Stimulated activated CD8-positive, alpha-beta memory T cell treated with anti-CD3 and anti-CD28 coated beads, Interleukin-4, amount 100 ng/mL, for 1 hour (primary cell): Measurements from ENCODE around the gene HDAC4.

Experiments
- DNase-seq, 2 donors: peaks; one replicate each; pipeline ENCODE4 v3.0.0-alpha.2; 2020; ENCODE audit warnings: low read depth in 2 of 2, low spot score in 1 of 2

HDAC4 gene

DNA sequence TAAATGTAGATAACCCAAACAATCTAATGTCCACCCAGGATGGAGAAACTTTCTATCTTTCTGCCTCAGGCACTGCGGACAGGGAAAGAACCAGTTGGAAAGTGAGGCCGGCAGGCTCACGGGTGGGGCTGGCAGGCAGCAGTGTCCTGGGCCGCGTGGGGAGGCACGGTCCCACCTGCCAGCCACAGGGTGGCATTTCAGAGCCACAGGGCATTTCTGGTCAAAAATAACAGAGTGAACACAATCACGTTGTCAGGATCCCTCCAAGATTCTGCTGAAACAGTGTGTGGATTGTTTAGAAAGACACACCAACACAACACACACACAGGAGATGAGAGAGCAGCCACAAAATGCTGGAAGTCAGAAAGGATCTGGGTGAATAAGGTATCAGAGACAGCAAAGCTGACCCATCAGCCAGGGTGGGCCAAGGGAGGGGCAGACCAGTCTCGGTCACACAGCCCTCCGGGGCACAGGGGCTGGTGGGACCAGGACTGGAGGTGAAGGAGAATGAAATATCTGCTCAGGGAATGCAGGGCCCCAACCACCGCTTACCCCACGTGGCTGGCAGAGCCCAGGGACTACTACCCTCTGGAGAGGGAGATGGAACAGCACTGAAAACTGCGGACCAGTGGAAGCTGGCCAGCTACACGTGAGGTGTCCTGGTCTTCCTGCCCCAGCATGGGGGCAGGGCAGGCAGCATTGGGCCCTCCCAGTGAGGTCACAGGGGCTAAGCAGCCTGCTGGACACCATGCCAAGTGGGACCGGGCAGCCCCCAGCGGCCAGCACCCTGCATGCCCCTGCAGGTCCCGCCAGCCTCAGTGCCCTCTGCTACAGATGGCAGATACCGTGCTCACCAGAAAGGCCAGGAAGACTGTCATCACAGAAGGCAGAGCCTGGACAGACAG is 173.9 kb downstream of the HDAC4 start:
- no peak for DNase-seq

DNA sequence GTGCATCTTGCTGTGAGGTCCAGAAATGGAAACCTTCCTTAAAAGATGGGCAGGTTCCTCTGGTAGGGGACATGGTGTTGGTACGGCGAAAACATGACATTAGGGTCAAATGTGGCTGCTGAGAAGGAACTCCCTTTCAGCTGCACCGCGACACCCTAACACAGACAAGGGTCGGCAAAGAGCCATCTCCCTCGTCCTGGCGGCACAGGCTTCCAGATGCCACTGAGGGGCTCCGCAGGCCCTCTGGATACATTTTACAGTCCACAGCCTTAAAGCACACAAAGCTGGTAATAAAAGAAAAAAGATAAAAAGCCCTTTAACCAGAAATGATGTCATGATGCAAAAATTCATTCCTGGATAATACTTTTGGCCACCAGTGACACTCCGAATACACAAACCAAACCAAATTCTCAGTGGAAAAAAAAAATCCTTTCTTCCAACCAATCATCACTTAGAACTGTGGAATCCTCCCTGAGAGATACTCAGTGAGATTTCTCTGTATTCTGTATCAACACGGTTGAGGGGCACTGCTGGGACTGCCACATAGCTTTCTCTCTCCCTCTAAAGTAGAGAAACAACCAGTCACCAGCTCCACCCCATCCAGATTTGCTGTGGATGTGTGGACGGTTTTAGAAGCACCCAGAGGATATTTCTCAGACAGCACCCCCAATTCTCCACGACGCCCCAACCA is 174.8 kb downstream of the HDAC4 start:
- no peak for DNase-seq

DNA sequence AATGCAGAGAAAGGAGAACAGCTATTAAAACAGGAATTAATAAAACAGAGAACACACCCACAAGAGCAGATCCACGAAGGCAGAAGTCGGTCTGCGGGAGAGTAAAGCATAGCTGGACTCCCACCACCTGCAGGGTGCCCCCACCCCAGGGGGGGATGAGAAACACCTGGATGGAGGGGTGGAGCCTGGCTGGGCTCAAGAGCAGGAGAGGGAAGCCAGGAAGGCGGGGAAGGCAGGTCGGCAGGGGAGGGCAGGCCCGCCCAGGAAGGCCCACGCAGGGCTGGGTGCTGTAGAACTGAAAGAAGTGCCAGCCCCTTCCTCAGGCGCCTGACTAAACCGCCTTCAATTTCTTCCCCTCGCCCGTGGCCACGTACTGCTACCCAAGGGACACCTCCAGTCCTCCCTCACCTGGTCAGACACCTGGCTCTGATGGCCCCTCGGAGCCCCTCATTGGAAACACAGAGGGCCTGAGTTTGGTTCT is 175.4 kb downstream of the HDAC4 start:
- DNase-seq = no peak

DNA sequence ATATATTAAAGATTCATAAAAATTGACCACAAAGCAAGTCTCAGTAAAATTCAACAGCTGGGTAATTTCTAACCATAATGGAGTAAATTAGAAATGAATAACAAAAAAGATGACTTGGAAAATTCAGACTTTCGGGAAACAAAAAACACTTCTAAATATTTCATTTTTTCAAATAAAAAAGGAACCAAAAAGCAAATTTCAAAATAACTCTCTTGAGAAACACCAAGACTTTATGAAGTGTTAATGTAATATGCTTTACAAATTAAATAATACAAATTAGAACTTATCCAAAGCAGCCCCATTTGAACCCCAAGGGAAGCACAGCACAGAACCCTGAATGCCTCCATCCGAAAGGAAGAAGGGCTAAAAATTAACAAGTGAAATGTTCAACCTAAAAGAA is 175.9 kb downstream of the HDAC4 start:
- DNase-seq = no peak

DNA sequence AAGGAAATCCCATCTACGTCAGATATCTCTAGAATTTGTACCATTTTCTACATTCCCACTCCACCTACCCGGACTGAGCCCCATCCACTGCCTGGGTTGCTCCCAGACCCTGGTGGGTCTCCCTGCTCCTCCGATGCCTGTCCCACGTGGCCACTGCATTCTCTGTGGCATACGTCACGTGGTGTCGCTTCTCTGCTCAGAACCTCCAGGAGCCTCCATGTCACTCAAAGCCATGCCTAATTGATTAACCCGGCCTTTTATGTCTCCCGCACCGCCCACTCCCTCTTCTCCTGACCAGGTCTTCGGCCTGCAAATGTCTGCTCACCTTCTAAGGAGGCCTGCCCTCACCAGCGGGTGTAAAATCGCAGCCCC is 176.6 kb downstream of the HDAC4 start:
- no peak for DNase-seq

DNA sequence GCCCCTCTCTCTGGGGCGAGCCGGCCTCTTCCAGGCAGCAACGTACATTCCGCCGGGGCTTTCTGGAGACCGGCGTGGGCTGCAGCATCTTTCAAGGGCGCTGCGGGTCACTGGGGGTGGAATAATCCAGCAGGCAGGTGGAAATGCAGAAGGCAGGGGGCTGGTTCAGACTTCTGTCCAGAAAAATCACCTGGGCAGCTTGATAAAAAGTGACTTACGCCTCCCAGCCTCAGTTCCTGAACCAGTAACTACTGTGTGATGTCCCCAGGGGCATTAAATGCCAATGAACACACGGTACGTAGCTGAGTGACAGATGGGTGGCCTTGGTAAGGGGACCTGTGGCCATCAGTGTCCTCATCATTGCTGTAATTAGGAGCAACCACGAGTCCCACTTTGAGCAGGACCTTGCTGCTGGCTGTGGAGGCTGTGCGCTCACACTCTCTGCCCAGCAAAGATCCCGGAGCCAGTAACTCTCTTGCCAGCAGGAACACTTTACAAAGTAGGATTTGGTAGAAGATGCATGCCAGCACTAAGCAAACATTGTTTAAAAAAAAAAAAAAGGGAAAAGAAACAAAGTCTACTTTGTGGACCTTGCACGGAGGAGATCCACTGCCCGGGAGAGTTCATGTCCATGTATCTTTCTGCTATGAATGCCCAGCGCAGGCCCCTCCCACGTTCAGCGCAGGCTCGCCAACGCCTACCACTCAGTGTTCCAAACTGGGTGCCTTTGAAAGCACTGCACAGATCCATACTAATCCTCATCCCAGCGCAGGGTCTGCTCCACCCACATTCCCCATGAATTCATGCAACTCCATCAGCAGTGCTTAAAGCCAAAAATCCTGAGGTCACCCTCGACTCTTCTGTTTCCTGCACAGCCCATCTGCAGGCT is 177.3 kb downstream of the HDAC4 start:
- DNase-seq = no peak

DNA sequence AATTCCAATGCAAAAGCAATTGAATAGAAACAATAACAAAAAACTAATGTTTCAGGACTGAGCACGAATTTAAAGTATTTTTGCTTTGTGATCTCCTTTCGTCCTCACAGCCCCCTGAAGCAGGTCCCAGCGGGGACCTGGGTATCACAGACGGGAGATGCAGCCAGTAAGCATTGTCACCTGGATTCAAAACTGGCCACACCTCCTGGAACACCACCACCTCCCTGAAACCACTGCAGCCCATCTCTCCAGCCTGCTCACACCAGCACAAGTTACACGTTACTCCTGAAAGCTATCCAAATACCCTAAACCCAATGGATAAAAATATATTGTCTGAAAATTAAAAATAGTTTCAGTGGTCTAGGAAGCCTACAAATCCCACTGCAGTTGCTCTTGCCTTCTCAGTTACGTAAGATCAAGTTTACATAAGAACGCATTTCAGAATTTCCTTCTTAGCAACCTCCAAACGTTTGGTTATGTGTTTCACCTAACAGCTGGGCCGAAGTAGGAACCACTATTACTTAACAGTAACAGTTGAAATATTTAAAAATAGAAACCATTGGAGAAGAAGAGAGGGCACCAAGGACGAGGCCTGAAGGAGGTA is 178.0 kb downstream of the HDAC4 start:
- DNase-seq = no peak

DNA sequence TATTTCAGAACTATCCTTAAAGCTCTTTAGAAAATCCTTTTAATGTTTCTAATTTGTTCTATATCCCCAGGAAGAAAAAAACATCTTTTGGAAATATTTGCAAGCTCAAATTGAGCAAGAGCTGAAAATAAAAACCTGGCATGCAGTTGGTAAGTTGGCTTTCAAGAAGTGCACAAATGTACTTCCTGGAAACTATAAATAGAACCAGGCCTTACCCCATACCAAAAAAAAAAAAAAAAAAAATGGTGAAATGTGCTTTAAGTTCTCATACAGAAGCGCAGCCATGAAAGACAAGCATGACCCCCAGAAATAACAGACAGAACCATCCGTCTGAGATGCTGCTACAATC is 178.5 kb downstream of the HDAC4 start:
- no peak for DNase-seq

DNA sequence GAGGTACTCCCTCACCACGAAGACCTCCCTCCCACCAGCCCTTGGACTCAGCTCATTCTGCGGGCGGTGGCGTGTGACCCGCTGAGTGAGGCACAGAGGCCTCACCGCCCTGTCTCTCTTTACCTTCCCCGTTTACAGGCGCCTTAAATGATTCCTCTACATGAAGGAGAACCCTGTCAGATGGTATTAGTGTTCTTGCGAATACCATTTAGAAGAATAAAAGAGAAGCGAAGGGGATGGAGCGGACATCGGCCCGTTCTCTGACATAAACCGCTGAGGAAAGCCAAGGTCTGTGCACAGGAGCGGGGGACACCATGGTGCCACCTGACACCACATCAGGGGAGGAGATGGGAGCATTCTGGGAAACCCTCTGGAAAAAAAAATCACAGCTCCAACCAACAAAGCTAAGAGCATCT is 179.8 kb downstream of the HDAC4 start:
- DNase-seq = no peak

DNA sequence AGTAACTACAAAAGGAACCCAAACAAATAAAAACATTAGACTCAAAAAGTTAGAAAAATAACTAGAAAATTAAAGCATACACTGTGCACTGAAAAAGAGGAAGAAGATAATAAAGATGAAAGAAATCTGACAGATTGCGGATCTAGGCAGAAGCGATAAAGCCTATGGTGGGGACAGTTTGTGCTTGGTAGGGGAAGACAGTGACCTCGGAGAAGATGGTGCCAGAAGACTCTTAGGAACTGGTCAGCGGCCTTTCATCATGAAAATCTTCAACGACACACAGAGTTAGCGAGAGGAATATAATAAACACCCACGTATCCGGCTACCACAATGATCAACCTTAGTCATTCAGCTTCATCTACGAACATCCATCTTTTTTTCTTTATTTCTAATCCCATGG is 180.5 kb downstream of the HDAC4 start:
- no peak for DNase-seq

DNA sequence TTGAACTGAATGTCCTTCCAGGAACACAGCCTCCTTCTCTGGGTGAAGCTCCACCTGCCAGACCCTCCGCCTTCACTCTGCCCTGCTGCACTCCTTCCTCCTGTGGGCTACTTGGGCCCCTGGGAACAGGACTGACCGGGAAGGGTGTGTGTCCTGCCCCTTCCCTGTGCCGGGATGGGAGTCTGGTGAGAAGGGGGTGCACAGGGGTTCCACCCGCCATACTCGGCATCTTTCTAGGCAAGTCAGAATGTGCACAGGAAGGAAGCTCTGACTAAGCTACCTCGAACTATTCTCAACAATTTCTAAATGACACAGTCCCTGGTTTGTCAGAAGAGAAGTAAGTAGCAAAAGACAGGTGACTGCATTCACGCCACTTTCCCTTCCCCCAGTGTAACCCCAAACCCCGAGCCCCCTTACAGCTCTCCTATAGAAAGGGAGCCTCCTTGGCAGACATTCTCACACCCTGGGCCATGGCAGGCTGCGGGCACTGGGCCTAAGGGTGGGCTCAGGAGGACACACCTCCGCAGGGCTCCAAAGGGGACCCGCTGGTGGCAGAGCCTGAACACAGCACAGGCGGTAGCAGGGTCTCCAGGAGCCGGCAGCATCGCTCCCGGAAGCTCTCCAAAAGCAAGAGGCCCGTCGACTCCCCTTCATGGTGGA is 184.1 kb downstream of the HDAC4 start:
- DNase-seq = no peak

DNA sequence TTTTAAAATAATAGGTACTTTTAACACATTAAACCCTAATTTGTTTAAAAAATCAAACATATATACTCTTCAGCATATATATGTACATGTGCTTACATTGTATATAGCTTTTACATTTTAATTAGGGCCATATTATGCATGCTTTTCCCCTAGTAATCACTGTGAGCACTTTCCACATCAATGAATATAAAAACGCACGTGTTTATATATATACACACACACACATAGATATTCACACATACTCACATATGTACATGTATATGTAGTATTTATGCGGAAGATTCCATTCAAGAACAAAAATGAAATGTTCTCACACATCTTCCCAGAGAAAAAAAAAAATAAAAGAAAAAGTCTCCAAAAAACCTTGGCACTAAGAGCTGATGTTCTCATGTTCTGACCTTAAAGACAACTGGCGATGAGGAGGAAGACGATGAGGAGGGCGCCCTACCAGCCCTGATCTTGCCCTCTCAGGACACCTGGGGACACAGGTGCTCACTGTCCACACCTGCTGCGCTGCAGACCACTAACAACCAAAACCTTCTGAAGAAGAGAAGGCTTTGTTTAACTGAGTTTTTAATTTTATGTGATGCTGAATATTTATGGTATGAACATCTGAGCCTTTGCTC is 184.7 kb downstream of the HDAC4 start:
- DNase-seq = no peak

DNA sequence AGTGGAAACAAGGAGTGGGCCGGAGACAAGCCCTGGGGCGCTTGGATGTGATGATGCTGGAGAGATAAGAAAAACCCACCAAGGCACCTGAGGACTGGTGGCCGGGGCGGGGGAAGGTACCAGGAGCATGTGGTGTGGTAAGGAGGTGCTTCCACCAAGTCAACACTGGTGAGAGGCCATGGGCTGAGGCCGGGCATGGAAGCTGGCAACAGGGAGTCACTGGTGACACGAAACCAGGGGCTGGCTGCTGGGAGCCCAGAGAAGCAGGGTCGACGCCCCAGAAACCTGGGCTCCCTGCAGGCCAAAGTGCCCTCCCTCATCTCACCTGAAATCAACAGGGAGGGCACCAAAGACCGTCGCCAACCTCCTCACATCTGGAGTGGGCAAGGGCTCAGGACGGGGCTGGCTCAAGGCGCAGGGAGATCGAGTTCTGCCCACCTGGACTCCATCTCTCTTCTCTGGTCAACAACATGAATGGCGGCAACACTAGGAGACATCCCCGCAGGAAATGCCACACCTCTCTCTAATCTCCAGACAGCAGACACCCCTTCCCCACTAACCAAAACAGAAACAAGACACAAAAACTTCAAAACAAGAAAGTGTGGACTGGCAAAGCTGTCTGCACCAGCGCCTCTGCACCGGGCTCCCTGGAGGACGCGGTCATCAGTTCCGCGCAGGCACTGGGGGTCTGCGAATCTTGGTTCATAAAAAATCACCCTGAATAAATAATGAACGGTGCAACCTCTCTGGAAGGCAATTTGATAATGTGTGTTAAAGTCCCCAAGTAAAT is 185.5 kb downstream of the HDAC4 start:
- DNase-seq = no peak

DNA sequence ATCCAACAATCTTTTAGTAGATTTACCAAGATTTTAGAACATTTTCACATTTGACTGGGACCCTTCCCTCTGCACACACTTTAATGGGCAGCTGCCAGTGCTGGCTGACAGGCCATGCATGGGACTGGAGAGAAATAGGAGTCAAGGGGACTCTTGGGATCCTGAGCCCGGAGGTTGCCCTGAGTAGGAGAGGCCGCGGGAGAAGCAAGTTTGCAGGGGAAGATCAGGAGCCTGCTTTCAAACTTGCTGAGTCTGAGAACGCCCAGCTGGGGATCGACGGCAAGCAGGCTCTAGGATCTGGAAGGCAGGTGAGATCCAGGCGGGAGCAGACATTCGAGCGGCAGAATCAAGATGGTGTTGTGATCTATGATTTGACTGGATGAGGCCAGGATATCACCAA is 186.1 kb downstream of the HDAC4 start:
- no peak for DNase-seq

DNA sequence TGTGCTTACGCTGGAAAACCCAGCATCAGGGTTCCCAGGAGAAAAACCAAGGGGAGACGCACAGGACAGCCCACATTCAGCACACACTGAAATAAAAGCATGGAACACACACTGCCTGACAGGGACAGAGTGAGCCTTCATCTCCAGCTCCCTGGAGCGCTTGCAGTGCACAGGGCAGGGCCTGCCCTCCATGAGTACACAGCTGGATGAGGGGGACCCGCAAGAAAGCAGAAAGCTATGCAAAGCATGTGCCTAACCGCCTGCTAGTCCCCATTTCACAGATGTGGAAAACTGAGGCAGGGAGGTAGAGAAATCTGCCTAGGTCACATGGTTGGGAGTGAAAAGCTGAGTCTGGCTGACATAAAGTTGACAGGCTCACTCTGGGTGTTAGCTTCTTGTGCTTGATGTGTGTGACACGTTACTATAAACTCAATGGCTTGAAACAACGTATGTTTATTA is 187.1 kb downstream of the HDAC4 start:
- DNase-seq = no peak

DNA sequence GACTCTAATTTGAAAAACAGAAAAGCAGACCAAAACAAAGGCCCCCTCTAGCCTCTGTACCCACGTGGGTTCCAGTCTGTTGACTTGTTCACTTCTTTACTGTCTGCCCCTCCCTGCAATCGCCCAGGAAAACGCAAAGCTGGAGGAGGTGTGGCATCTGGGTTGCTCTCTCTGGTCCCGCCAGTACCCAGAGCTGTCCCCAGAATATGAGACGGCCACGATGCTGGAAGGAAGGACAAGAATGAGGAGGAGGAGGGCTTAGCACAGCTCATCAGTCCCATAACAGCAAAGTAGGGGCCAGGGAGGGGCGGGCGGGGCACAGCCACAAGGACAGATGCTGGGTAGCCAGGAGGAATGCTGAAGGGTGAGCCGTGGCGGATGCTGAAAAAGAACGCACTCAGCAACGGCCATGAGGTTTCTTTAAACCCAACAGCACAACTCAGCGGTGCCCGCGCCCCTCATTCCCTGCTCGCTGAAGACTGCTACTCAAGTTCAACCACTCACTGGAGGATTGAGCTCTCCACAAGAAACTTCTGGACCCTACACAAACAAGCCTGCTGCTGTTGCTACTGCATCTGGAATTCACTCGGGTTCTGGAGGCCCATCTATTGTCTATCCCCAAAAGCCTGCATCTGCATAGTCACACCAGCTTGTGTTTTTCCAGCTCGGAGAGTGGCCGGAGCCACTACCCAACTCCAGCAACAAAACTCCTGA is 187.7 kb downstream of the HDAC4 start:
- DNase-seq = no peak

DNA sequence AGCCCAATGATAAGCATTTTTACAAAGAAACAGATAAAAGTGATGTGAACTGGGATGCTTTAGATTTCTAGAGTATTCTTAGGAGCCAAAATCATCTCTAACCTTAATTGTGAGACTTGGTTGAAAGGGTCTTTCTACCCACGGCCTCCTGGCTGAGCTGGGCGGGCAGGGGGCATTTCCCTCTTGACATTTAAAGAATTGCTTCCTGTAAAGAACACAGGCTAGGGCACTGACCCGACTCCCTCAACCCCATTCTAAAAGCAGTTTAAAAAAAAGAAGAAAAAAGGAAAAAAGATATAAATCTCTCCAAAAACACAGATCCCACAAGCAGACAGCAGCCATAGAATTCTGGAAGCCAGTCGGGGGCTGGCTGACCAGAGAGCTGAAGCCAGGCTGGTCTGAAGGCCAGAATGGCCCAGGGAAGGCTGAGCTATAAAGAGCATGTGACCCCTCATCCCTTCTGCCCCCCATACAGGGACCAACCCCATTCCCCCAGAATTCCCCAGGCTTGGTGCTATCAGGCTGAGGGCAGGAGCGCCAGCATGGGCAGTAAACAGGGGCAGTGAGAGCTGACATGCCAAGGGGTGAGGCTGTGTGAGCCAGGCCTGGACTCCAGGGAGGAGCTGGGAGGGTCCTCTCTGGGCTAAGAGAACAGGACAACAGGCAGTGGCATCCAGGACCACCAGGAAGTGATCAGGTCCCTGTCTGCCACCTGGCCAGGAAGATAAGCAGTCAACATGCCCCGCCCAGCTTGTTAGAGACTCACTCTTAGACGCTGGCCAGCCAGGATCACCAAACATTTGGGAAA is 188.5 kb downstream of the HDAC4 start:
- no peak for DNase-seq
